ENCODE data around the gene CADPS. TPM values are rescaled to one million over a fixed set of nuclear protein-coding genes. Genes with fewer than 3 reads are reported as not detected.

The CADPS gene
- polyA plus RNA-seq, 3 donors: not detected

DNA sequence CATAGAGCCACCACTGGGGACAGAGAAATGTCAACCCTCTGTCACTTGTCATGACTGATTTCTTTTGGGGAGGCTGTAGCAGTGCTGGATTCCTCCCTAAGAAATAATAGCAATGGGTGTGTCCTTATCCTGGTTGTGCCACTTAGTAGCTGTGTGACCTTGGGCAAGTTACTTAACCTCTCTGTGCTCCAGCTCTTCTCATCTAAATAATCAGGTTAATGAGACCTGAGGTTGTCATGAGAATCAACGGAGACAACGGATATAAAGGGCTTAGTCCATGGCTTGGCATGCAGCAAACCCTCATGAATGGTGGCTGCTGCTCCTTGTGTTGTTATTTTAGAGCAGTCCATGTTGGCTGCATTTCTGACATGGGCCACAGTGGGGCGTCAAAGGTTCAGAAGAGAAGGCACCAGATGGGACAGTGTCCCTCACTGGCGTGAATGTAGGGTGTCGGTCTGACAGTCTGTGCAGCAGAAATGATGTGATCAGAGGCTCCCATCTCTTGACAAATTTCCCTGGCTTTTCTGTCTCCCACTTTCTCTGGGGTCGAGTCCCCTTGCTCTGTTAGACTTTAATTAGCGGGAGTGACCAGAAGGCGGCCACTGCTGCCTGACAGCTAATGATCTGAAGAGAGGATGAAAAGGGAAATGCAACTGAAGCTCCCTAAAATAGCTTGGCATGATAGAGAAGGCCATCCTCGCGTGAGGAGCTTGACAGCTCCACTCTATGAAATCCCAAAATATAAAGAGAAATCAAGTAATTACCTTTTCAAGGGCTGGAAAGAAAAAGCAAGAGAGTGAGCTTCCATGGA is 209.4 kb downstream of the CADPS start:
- intact Hi-C loops (cut with micrococcal nuclease): no loop called here
- Histone ChIP-seq H3K9ac (ENCODE audit: insufficient read depth, low read length, poor library complexity, severe bottlenecking) (no peak overlapping the region), H3K4me1 (ENCODE audit: control insufficient read depth in 1 of 2, insufficient read depth in 2 of 2, low read length in 2 of 2) (no peaks in the 10 kb centered on the region), H3K36me3 (replicated peaks in 1 of 2; ENCODE audit: control insufficient read depth in 1 of 2, insufficient read depth in 2 of 2, low read length in 2 of 2) (no peaks in the 10 kb centered on the region), H3K4me2 (replicated peaks; ENCODE audit: extremely low read depth, low read length, poor library complexity, severe bottlenecking) (no peak overlapping the region), H3K9me3 (replicated peaks in 1 of 2; ENCODE audit: control insufficient read depth in 1 of 2, insufficient read depth in 1 of 2, low read length in 2 of 2) (no peaks in the 10 kb centered on the region), H4K20me1 (ENCODE audit: insufficient read depth, low read length) (no peaks in the 10 kb centered on the region), H3K27ac (ENCODE audit: low read depth in 1 of 2, low read length in 2 of 2) (no peak overlapping the region), H2AFZ (ENCODE audit: insufficient read depth, low read depth, low read length, poor library complexity, severe bottlenecking) (no peak overlapping the region), H3K4me3 (replicated peaks in 1 of 3; ENCODE audit: low read depth in 2 of 3, low read length in 3 of 3) (no peak overlapping the region), H3K27me3 (ENCODE audit: control insufficient read depth in 2 of 2, insufficient read depth in 2 of 2, low read length in 2 of 2) (no peaks in the 10 kb centered on the region), H3K79me2 (ENCODE audit: insufficient read depth, low read length) (no peaks in the 10 kb centered on the region)
- Mint-ChIP-seq H3K4me1 (no peaks in the 10 kb centered on the region), H3K27ac (peak overlapping the region in 1 of 7 donors; percentile 36), H3K27me3 (ENCODE audit: low read depth in 3 of 3) (peaks cover 2 to 4% (median 2%) of the 10 kb centered on the region in 3 donors), H3K36me3 (no peaks in the 10 kb centered on the region), H3K9me3 (no peaks in the 10 kb centered on the region), H3K4me3 (no peak overlapping the region)
- TF ChIP-seq, protein P1, sequence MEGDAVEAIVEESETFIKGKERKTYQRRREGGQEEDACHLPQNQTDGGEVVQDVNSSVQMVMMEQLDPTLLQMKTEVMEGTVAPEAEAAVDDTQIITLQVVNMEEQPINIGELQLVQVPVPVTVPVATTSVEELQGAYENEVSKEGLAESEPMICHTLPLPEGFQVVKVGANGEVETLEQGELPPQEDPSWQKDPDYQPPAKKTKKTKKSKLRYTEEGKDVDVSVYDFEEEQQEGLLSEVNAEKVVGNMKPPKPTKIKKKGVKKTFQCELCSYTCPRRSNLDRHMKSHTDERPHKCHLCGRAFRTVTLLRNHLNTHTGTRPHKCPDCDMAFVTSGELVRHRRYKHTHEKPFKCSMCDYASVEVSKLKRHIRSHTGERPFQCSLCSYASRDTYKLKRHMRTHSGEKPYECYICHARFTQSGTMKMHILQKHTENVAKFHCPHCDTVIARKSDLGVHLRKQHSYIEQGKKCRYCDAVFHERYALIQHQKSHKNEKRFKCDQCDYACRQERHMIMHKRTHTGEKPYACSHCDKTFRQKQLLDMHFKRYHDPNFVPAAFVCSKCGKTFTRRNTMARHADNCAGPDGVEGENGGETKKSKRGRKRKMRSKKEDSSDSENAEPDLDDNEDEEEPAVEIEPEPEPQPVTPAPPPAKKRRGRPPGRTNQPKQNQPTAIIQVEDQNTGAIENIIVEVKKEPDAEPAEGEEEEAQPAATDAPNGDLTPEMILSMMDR (IDR thresholded peaks at IDR 0.05): peak; percentile 11
- 0% methylated on average over 5 of the region's 10 CpGs for WGBS (ENCODE audit: insufficient coverage)
- DNase-seq: no peak

GRCh38 chr3:62662677-62663076 is 212.5 kb downstream of the CADPS start:
- peaks cover 2 to 4% (median 2%) of the 10 kb centered on the region in 3 donors for H3K27me3 Mint-ChIP-seq (ENCODE audit: low read depth in 3 of 3)
- no peak overlapping the region for H3K4me3 ChIP-seq (replicated peaks in 1 of 3; ENCODE audit: low read depth in 2 of 3, low read length in 3 of 3)
- intact Hi-C loops (cut with micrococcal nuclease): no loop called here
- WGBS (ENCODE audit: insufficient coverage): 86% methylated on average over 4 of the region's 6 CpGs
- H3K9ac ChIP-seq (ENCODE audit: insufficient read depth, low read length, poor library complexity, severe bottlenecking): no peak overlapping the region
- H3K4me3 Mint-ChIP-seq: no peak overlapping the region
- no peak overlapping the region for H2AFZ ChIP-seq (ENCODE audit: insufficient read depth, low read depth, low read length, poor library complexity, severe bottlenecking)
- TF ChIP-seq, protein P1 (IDR thresholded peaks at IDR 0.05): no peak
- H3K79me2 ChIP-seq (ENCODE audit: insufficient read depth, low read length): no peaks in the 10 kb centered on the region
- H3K4me2 ChIP-seq (replicated peaks; ENCODE audit: extremely low read depth, low read length, poor library complexity, severe bottlenecking): no peak overlapping the region
- no peak for DNase-seq
- no peak overlapping the region for H3K27ac Mint-ChIP-seq
- H3K4me1 Mint-ChIP-seq: no peaks in the 10 kb centered on the region
- H3K36me3 Mint-ChIP-seq: no peaks in the 10 kb centered on the region
- no peaks in the 10 kb centered on the region for H3K4me1 ChIP-seq (ENCODE audit: control insufficient read depth in 1 of 2, insufficient read depth in 2 of 2, low read length in 2 of 2)
- no peaks in the 10 kb centered on the region for H3K9me3 Mint-ChIP-seq
- H3K27me3 ChIP-seq (ENCODE audit: control insufficient read depth in 2 of 2, insufficient read depth in 2 of 2, low read length in 2 of 2): no peaks in the 10 kb centered on the region
- no peaks in the 10 kb centered on the region for H3K9me3 ChIP-seq (replicated peaks in 1 of 2; ENCODE audit: control insufficient read depth in 1 of 2, insufficient read depth in 1 of 2, low read length in 2 of 2)
- no peaks in the 10 kb centered on the region for H4K20me1 ChIP-seq (ENCODE audit: insufficient read depth, low read length)
- H3K36me3 ChIP-seq (replicated peaks in 1 of 2; ENCODE audit: control insufficient read depth in 1 of 2, insufficient read depth in 2 of 2, low read length in 2 of 2): no peaks in the 10 kb centered on the region
- no peak overlapping the region for H3K27ac ChIP-seq (ENCODE audit: low read depth in 1 of 2, low read length in 2 of 2)
